ENCODE results near the gene CMYA5.

DNA sequence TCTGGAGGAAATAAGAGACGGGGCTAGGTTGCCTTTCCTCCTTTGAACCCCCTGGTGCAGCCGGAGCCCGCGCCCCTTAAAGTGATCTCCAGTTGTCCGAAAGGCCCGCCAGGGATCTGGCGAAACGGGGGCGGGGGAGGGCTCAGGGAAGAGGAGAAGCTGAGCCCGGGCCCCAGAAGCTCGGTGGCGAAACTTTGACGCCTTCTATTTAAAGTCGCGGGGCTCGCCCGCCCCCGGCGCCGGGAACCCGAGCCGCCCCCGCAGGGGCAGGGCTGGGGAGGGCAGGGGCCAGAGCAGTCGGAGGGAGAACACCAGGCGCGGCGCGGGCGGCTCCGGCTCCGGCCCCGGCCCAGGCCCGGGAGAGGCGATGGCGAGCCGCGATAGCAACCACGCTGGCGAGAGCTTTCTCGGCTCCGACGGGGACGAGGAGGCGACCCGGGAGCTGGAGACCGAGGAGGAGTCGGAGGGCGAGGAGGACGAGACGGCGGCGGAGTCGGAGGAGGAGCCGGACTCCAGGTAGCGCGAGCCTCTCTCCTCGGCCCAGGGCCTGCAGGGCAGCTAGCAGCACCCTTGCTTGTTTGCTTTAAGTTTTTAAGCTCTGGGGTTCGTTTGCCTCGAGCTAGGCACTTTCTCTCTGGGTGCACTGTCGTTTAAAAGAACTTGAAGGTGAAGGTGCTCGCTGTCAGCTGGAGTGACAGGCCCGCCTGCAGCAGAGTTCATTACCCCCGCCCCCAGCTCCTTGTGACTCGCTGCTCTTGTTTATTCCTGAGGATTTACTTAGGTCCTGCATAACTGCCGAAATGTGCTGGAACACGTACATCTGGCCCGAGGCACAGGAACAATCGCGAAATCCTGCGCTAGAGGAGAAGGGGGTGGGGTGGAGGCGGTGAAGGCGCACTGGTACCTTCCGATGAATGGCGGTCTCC is at the start of gene CMYA5:
- TF ChIP-seq, protein P1, sequence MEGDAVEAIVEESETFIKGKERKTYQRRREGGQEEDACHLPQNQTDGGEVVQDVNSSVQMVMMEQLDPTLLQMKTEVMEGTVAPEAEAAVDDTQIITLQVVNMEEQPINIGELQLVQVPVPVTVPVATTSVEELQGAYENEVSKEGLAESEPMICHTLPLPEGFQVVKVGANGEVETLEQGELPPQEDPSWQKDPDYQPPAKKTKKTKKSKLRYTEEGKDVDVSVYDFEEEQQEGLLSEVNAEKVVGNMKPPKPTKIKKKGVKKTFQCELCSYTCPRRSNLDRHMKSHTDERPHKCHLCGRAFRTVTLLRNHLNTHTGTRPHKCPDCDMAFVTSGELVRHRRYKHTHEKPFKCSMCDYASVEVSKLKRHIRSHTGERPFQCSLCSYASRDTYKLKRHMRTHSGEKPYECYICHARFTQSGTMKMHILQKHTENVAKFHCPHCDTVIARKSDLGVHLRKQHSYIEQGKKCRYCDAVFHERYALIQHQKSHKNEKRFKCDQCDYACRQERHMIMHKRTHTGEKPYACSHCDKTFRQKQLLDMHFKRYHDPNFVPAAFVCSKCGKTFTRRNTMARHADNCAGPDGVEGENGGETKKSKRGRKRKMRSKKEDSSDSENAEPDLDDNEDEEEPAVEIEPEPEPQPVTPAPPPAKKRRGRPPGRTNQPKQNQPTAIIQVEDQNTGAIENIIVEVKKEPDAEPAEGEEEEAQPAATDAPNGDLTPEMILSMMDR (IDR thresholded peaks at IDR 0.05), result no peak
- peak; percentile 54 to 88 for TF ChIP-seq POLR2A (IDR thresholded peaks at IDR 0.05)
